ENCODE data around the gene ITGB2. TPM values are rescaled to one million over a fixed set of nuclear protein-coding genes. Genes with fewer than 3 reads are reported as not detected.
"Not testable (repeated sequence)": the region's sequence is repeated elsewhere in the genome, so short reads cannot be mapped to it uniquely, and the experiment has no call there.

The ITGB2 gene
- total RNA-seq, 4 donors from 2014 or later, result 20.2 to 46.8 (median 21.0) TPM

GRCh38 chr21:44917446-44918106, 3.1 kb downstream of the ITGB2 start:
- intact Hi-C loops (cut with DNase I; ENCODE audit: low total_unique reads), result no loop called here

GRCh38 chr21:44916965-44917364, 3.7 kb downstream of the ITGB2 start:
- no peaks in the 10 kb centered on the region for H3K9me3 ChIP-seq
- H3K27ac ChIP-seq, result no peak overlapping the region
- no peaks in the 10 kb centered on the region for H3K36me3 ChIP-seq
- no peaks in the 10 kb centered on the region for H3K27me3 ChIP-seq
- H3K4me1 ChIP-seq, result no peaks in the 10 kb centered on the region
- no peak for TF ChIP-seq POLR2A (IDR thresholded peaks at IDR 0.05)
- no peak for TF ChIP-seq CTCF (IDR thresholded peaks at IDR 0.05)
- intact Hi-C loops (cut with DNase I; ENCODE audit: low total_unique reads), result no loop called here
- DNase-seq, result no peak
- no peak overlapping the region for H3K4me3 ChIP-seq

More at GRCh38 chr21:44917446-44918106, 3.1 kb downstream of the ITGB2 start:
- no peaks in the 10 kb centered on the region for H3K4me1 ChIP-seq
- no peak overlapping the region for H3K4me3 ChIP-seq
- H3K9me3 ChIP-seq, result no peaks in the 10 kb centered on the region
- no peak for DNase-seq
- H3K27me3 ChIP-seq, result no peaks in the 10 kb centered on the region
- H3K27ac ChIP-seq, result no peak overlapping the region
- TF ChIP-seq POLR2A (IDR thresholded peaks at IDR 0.05) (no peak), CTCF (IDR thresholded peaks at IDR 0.05) (no peak)
- no peaks in the 10 kb centered on the region for H3K36me3 ChIP-seq

GRCh38 chr21:44914176-44914874, 6.4 kb downstream of the ITGB2 start:
- Histone ChIP-seq H3K27me3 (no peaks in the 10 kb centered on the region), H3K9me3 (no peaks in the 10 kb centered on the region), H3K27ac (no peak overlapping the region), H3K4me3 (no peak overlapping the region), H3K36me3 (no peaks in the 10 kb centered on the region), H3K4me1 (no peaks in the 10 kb centered on the region)
- no peak for DNase-seq
- intact Hi-C loops (cut with DNase I; ENCODE audit: low total_unique reads), result no loop called here
- TF ChIP-seq CTCF (IDR thresholded peaks at IDR 0.05) (no peak), POLR2A (IDR thresholded peaks at IDR 0.05) (no peak)

GRCh38 chr21:44913425-44914175, 7.1 kb downstream of the ITGB2 start:
- no peaks in the 10 kb centered on the region for H3K27me3 ChIP-seq
- H3K9me3 ChIP-seq, result no peaks in the 10 kb centered on the region
- H3K4me3 ChIP-seq, result no peak overlapping the region
- no peak overlapping the region for H3K27ac ChIP-seq
- intact Hi-C loops (cut with DNase I; ENCODE audit: low total_unique reads), result no loop called here
- no peaks in the 10 kb centered on the region for H3K36me3 ChIP-seq
- H3K4me1 ChIP-seq, result no peaks in the 10 kb centered on the region
- no peak for TF ChIP-seq POLR2A (IDR thresholded peaks at IDR 0.05)
- TF ChIP-seq CTCF (IDR thresholded peaks at IDR 0.05), result no peak
- no peak for DNase-seq

GRCh38 chr21:44912506-44913412, 7.9 kb downstream of the ITGB2 start:
- H3K27me3 ChIP-seq; H3K9me3 ChIP-seq; H3K4me3 ChIP-seq; H3K36me3 ChIP-seq; H3K4me1 ChIP-seq; H3K27ac ChIP-seq; intact Hi-C loops (cut with DNase I; ENCODE audit: low total_unique reads); DNase-seq: not testable (repeated sequence)
